ENCODE results near the gene CFAP210. TPM values are rescaled to one million over a fixed set of nuclear protein-coding genes. Genes with fewer than 3 reads are reported as not detected.

Gene CFAP210
- total and polyA plus RNA-seq, 7 donors = 0.03 to 0.04 TPM; not detected in 5

DNA sequence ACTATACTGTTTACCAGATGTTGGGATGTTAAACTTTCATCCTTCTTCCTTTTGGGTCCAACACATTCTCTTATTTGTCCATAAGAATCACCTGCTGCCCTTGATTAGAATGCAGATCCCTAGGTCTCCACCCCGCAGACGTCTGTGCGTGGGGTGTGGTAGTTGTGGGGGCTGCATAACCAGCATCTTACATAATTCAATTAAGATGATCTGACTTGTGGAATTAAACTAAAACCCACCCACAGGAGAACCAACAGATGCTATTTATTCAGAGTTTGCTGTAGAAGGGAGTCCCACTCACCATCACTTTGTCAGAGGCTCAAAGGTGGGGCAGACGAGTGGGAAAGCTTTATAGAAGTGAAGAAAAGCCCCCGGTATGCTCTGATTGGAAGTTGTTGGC lies 37.9 kb upstream of the CFAP210 start:
- Histone ChIP-seq H3K4me1 (peaks cover 5% of the 10 kb centered on the region), H3K27me3 (ENCODE audit: insufficient read depth in 3 of 3, low read length in 2 of 3) (no peaks in the 10 kb centered on the region), H3K4me3 (no peak overlapping the region), H3K9me3 (no peaks in the 10 kb centered on the region), H3K27ac (no peak overlapping the region), H3K36me3 (ENCODE audit: insufficient read depth in 1 of 2, low read depth in 1 of 2) (no peaks in the 10 kb centered on the region)
- no peak for ATAC-seq
- intact Hi-C loops (cut with DNase I) = loop anchor here in 1 of 2 donors (5.0 kb wide), 1 partner anchor 40 kb away; the partner anchor contains the start of genes CFAP210 and PHOSPHO2
- WGBS, 3 donors = 39 to 55% (median 42%) methylated on average over 5 of the region's 5 CpGs
- no peak for DNase-seq
- TF ChIP-seq, protein P1, sequence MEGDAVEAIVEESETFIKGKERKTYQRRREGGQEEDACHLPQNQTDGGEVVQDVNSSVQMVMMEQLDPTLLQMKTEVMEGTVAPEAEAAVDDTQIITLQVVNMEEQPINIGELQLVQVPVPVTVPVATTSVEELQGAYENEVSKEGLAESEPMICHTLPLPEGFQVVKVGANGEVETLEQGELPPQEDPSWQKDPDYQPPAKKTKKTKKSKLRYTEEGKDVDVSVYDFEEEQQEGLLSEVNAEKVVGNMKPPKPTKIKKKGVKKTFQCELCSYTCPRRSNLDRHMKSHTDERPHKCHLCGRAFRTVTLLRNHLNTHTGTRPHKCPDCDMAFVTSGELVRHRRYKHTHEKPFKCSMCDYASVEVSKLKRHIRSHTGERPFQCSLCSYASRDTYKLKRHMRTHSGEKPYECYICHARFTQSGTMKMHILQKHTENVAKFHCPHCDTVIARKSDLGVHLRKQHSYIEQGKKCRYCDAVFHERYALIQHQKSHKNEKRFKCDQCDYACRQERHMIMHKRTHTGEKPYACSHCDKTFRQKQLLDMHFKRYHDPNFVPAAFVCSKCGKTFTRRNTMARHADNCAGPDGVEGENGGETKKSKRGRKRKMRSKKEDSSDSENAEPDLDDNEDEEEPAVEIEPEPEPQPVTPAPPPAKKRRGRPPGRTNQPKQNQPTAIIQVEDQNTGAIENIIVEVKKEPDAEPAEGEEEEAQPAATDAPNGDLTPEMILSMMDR (IDR thresholded peaks at IDR 0.05) = no peak

DNA sequence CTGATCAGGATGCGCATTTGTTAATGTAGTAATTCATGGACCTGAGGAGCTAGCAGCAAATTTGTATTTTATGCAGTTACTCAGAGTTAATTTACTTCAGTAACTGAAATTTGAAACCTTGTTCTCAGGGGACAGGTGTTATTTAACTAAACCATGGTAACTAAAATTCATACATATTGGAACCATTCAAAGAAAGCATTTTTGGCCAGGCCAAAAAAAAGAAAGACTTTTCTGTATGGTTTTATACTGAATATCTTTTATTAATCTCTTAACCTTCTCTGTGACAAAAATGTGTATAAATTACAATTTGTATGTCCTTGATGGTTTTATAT lies 35.0 kb upstream of the CFAP210 start:
- H3K4me1 ChIP-seq = no peaks in the 10 kb centered on the region
- TF ChIP-seq, protein P1 (IDR thresholded peaks at IDR 0.05) = no peak
- WGBS, 3 donors = 92 to 100% (median 98%) methylated on average over 1 of the region's 1 CpG
- no peak overlapping the region for H3K4me3 ChIP-seq
- no peaks in the 10 kb centered on the region for H3K9me3 ChIP-seq
- ATAC-seq = no peak
- no peaks in the 10 kb centered on the region for H3K36me3 ChIP-seq (ENCODE audit: insufficient read depth in 1 of 2, low read depth in 1 of 2)
- H3K27me3 ChIP-seq (ENCODE audit: insufficient read depth in 3 of 3, low read length in 2 of 3) = no peaks in the 10 kb centered on the region
- no peak overlapping the region for H3K27ac ChIP-seq
- DNase-seq = no peak
- intact Hi-C loops (cut with DNase I) = no loop called here

DNA sequence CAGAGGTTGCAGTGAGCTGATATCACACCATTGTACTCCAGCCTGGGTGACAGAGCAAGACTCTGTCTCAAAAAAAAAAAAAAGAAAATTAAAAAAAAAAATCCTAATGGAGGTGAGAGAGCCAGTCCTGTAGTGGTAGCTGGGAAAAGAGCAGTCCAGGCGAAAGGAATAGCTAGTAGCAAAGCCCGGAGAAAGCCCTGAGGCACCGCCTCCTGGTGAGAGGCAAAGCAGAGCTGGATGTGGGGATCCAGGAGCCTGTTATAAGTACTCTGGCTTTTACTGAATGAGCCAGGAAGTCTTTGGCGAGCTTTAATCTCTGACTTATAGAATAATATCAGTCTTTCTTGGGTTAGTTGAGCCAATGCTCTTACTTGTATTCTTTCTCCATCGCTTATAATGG lies 32.9 kb upstream of the CFAP210 start:
- intact Hi-C loops (cut with DNase I) = no loop called here
- 89 to 90% (median 90%) methylated on average over 5 of the region's 5 CpGs for WGBS, 3 donors

DNA sequence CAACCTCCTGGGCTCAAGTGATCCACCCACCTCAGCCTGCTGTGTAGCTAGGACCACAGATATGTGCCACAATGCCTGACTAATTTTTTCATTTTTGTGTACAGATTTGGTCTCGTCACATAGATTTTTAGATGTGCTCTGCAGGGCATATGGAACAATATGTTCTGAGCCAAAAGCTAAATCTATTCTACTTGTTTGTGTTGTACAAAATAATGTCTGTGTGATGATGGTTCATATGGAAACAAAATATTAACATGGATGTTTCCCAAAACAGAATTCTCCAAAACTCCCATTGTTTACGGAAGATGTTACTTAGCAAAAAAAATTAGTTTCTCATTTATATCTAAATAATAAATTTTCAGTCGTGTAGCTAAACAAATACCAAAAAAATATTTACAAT lies 26.8 kb upstream of the CFAP210 start:
- DNase-seq (no peak), ATAC-seq (no peak)
- Histone ChIP-seq H3K27me3 (ENCODE audit: insufficient read depth in 3 of 3, low read length in 2 of 3) (no peaks in the 10 kb centered on the region), H3K27ac (no peak overlapping the region), H3K4me1 (peaks cover 5% of the 10 kb centered on the region), H3K36me3 (ENCODE audit: insufficient read depth in 1 of 2, low read depth in 1 of 2) (no peaks in the 10 kb centered on the region), H3K4me3 (no peak overlapping the region), H3K9me3 (no peaks in the 10 kb centered on the region)
- intact Hi-C loops (cut with DNase I) = no loop called here
- TF ChIP-seq, protein P1 (IDR thresholded peaks at IDR 0.05) = no peak
- 66 to 81% (median 72%) methylated on average over 3 of the region's 3 CpGs for whole genome bisulfite sequencing, 3 donors

More for the DNA sequence above, 32.9 kb upstream of the CFAP210 start:
- H3K27ac ChIP-seq = no peak overlapping the region
- no peaks in the 10 kb centered on the region for H3K9me3 ChIP-seq
- ATAC-seq (no peak), DNase-seq (no peak)
- no peaks in the 10 kb centered on the region for H3K36me3 ChIP-seq (ENCODE audit: insufficient read depth in 1 of 2, low read depth in 1 of 2)
- H3K4me3 ChIP-seq = no peak overlapping the region
- TF ChIP-seq, protein P1 (IDR thresholded peaks at IDR 0.05) = no peak
- no peaks in the 10 kb centered on the region for H3K4me1 ChIP-seq
- no peaks in the 10 kb centered on the region for H3K27me3 ChIP-seq (ENCODE audit: insufficient read depth in 3 of 3, low read length in 2 of 3)

DNA sequence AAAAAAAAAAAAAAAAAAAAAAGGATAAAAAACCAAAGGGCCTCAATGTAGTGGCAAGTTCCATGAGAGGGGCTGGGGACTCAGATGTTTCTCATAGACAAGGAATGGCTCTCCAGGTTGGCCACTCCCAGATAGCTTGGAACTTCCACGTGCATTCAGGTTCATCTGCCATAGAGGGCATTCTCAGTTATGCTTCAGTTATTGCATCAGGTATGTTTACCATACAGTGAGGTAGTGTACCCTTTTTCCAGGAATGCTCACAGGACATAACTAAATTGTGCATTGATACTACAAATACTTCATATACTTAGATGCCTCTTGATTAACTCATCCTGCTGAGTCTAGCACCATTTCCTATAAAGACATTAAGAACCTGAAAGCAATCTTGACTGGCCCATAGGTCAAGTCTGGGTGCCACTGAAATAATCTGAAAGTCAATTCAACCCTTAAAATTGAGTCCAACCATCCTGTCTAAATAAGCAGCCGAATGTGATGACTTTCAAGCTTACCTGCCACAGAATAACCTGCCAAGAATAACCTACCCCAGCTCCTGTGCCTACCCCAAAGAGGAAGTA lies 24.8 kb upstream of the CFAP210 start:
- intact Hi-C loops (cut with DNase I) = no loop called here
- ATAC-seq = no peak
- Histone ChIP-seq H3K4me1 (peaks cover 12% of the 10 kb centered on the region), H3K27ac (no peak overlapping the region), H3K27me3 (ENCODE audit: insufficient read depth in 3 of 3, low read length in 2 of 3) (no peaks in the 10 kb centered on the region), H3K9me3 (no peaks in the 10 kb centered on the region), H3K36me3 (ENCODE audit: insufficient read depth in 1 of 2, low read depth in 1 of 2) (no peaks in the 10 kb centered on the region), H3K4me3 (no peak overlapping the region)
- WGBS, 3 donors = 89 to 93% (median 90%) methylated on average over 2 of the region's 2 CpGs
- TF ChIP-seq, protein P1 (IDR thresholded peaks at IDR 0.05) = no peak
- DNase-seq = no peak

All from psoas muscle (tissue), 8 donors.